Muscle layer of colon (tissue), 2 donors: ENCODE results near the gene TRIM23.
A peak's percentile ranks its signal among the peaks of the same experiment; 100 is the strongest.

Experiments used
- H3K27ac ChIP-seq: one replicate; pipeline ENCODE4 v1.7.0; 2013; ENCODE audit warnings: low read depth, mild to moderate bottlenecking, low read length, moderate library complexity
- H3K27me3 ChIP-seq, 2 donors: one replicate each; pipeline ENCODE4 v1.7.0; 2013; ENCODE audit warnings: low read length in 2 of 2, mild to moderate bottlenecking in 2 of 2; ENCODE audit not compliant: insufficient read depth in 2 of 2, control insufficient read depth in 1 of 2
- H3K36me3 ChIP-seq: one replicate; pipeline ENCODE4 v1.7.0; 2013; ENCODE audit warnings: mild to moderate bottlenecking, low read length; ENCODE audit not compliant: insufficient read depth
- H3K4me1 ChIP-seq: one replicate; pipeline ENCODE4 v1.7.0; 2013; ENCODE audit warnings: mild to moderate bottlenecking, low read length; ENCODE audit not compliant: insufficient read depth
- H3K4me3 ChIP-seq, 2 donors: one replicate each; pipeline ENCODE4 v1.7.0; 2013; ENCODE audit warnings: low read length in 2 of 2, low read depth in 1 of 2, mild to moderate bottlenecking in 1 of 2, moderate library complexity in 1 of 2
- H3K9ac ChIP-seq: one replicate; pipeline ENCODE4 v1.7.0; 2013; ENCODE audit warnings: low read length
- H3K9me3 ChIP-seq: one replicate; pipeline ENCODE4 v1.7.0; 2013; ENCODE audit warnings: mild to moderate bottlenecking, low read length
- donor health status: abdominal sarcoma.
- donor health status: Adenocarcinoma of cecum.

The TRIM23 gene

GRCh38 chr5:65624025-65624570, at the start of gene TRIM23:
Gene TRIM23, minus strand, starts transcription at chr5:65624333. Its CDS starts 59 bp downstream, at chr5:65624274.
- H3K27ac ChIP-seq = peak within 1 kb of the TSS; percentile 86
- no peaks in the 10 kb centered on the region for H3K27me3 ChIP-seq
- peak within 1 kb of the TSS; percentile 93 for H3K9ac ChIP-seq
- no peaks in the 10 kb centered on the region for H3K9me3 ChIP-seq
- H3K36me3 ChIP-seq = no peaks in the 10 kb centered on the region
- H3K4me3 ChIP-seq = peak within 1 kb of the TSS; percentile 55 to 96
- peaks cover 23% of the 10 kb centered on the region for H3K4me1 ChIP-seq

- H3K4me1 ChIP-seq = no peaks in the 10 kb centered on the region
- H3K9me3 ChIP-seq = no peaks in the 10 kb centered on the region
- no peaks in the 10 kb centered on the region for H3K27me3 ChIP-seq
- H3K4me3 ChIP-seq = no peak overlapping the region
- H3K36me3 ChIP-seq = peaks cover 17% of the 10 kb centered on the region
- no peak overlapping the region for H3K9ac ChIP-seq
- no peak overlapping the region for H3K27ac ChIP-seq
Observed at GRCh38 chr5:65672796-65673195, 48.7 kb upstream of the TRIM23 start.

GRCh38 chr5:65668696-65669095, 44.6 kb upstream of the TRIM23 start:
- Histone ChIP-seq H3K27ac (no peak overlapping the region), H3K4me3 (no peak overlapping the region), H3K9ac (no peak overlapping the region), H3K4me1 (no peaks in the 10 kb centered on the region), H3K27me3 (no peaks in the 10 kb centered on the region), H3K36me3 (peaks cover 15% of the 10 kb centered on the region), H3K9me3 (no peaks in the 10 kb centered on the region)

DNA sequence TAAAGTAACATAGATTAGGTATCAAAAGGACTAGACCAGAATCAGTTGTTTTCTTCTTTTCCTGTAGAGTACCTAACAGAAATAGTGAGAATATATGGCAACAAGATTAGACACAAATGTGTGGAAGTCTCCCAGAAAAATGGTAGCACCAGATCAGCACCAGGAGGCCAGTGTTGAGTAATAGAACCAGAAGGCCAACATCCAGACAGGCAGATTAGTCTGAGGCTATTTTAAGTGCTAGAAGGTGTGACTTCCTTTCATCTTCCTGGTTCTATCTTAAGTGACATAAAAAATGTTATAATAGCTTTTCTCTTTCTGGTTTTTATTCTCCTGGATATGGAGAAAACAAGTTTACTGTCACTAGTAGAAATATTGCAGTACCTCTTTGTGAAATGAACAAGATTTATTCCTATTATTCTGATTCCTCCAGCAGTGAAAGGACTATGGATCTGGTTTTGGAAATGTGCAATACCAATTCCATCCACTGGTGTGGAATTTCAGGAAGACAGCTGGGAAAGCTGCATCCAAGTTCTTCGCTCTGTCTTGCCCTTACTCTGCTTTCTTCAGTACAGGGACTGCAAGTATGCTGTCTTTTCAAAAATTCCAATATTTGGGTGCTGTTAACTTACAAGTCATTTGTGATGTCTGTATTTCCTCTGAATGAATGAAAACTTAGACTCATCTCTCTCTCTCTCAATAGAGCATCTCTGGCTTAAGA, 39.8 kb upstream of the TRIM23 start:
- no peaks in the 10 kb centered on the region for H3K9me3 ChIP-seq
- H3K4me3 ChIP-seq = no peak overlapping the region
- H3K27me3 ChIP-seq = no peaks in the 10 kb centered on the region
- no peaks in the 10 kb centered on the region for H3K4me1 ChIP-seq
- no peak overlapping the region for H3K27ac ChIP-seq
- H3K9ac ChIP-seq = no peak overlapping the region
- H3K36me3 ChIP-seq = peaks cover 20% of the 10 kb centered on the region

DNA sequence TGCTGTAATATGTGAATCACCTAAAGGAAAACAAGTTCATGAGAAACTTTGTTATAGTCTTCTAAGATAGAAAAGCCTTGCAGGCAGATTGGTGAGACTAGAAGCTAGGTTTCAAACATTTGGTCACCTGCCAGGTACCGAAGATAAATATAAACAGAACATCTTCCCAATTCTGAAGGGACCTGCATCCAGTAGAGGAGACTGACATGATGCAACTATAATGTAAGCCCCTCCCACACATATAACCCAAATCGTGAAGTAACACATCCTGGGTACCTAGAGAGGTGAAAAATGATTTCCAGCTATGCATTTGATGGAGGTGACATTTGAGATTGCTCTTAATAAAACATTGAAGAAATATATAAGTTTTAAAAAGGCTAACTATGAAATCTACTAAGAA, 30.6 kb upstream of the TRIM23 start:
- Histone ChIP-seq H3K27me3 (no peaks in the 10 kb centered on the region), H3K4me3 (no peak overlapping the region), H3K36me3 (no peaks in the 10 kb centered on the region), H3K9ac (no peak overlapping the region), H3K27ac (no peak overlapping the region), H3K4me1 (no peaks in the 10 kb centered on the region), H3K9me3 (no peaks in the 10 kb centered on the region)

DNA sequence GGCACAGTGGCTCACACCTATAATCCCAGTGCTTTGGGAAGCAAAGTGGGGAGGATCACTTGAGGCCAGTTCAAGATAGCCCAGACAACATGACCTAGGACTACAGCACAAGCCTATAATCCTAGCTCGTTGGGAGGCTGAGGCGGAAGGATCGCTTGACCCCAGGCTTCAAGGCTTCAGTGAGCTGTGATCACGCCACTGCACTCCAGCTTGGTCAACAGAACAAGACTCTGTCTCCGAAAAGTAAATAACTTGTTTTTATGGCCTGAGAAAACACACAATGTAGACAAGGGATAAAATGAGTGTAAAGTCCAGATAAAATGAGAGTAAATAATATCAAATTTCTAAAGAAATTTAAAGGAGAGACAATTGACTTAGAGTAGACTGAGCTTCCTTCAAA, 27.0 kb upstream of the TRIM23 start:
- Histone ChIP-seq H3K36me3 (no peaks in the 10 kb centered on the region), H3K27ac (no peak overlapping the region)

GRCh38 chr5:65647941-65648340, 23.8 kb upstream of the TRIM23 start:
- Histone ChIP-seq H3K36me3 (no peaks in the 10 kb centered on the region), H3K4me3 (no peak overlapping the region), H3K4me1 (no peaks in the 10 kb centered on the region), H3K9me3 (no peaks in the 10 kb centered on the region), H3K9ac (no peak overlapping the region), H3K27ac (no peak overlapping the region), H3K27me3 (no peaks in the 10 kb centered on the region)

More for the DNA sequence above, 27.0 kb upstream of the TRIM23 start:
- H3K27me3 ChIP-seq = no peaks in the 10 kb centered on the region
- no peaks in the 10 kb centered on the region for H3K9me3 ChIP-seq
- H3K4me3 ChIP-seq = no peak overlapping the region
- H3K9ac ChIP-seq = no peak overlapping the region
- no peaks in the 10 kb centered on the region for H3K4me1 ChIP-seq

DNA sequence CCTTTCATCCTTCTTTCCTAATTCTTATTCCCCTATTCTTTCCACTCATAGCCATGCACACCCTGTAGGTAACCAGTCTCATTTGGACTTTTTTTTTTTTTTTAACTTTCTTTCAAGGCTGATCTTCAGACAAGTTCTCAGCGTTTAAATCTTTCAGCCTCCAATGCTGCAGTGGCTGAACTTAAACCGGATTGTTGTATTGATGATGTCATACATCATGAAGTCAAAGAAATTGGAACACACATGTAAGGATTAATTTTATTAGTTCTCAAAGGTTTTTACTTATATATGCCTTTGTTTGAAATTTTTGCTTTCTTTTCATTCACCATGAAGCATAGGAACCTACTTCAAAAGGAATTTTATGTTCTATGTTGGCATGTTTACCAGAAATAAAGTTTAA, 22.8 kb upstream of the TRIM23 start:
- Histone ChIP-seq H3K4me1 (no peaks in the 10 kb centered on the region), H3K36me3 (no peaks in the 10 kb centered on the region)

GRCh38 chr5:65640240-65640639, 16.1 kb upstream of the TRIM23 start:
- Histone ChIP-seq H3K9me3 (no peaks in the 10 kb centered on the region), H3K36me3 (peaks cover 28% of the 10 kb centered on the region), H3K4me3 (no peak overlapping the region), H3K27ac (no peak overlapping the region), H3K4me1 (no peaks in the 10 kb centered on the region), H3K9ac (no peak overlapping the region), H3K27me3 (no peaks in the 10 kb centered on the region)

More for the DNA sequence above, 22.8 kb upstream of the TRIM23 start:
- H3K27me3 ChIP-seq = no peaks in the 10 kb centered on the region
- no peak overlapping the region for H3K9ac ChIP-seq
- no peaks in the 10 kb centered on the region for H3K9me3 ChIP-seq
- H3K4me3 ChIP-seq = no peak overlapping the region
- H3K27ac ChIP-seq = no peak overlapping the region

GRCh38 chr5:65630981-65631380, 6.8 kb upstream of the TRIM23 start:
- H3K27ac ChIP-seq = no peak overlapping the region
- no peaks in the 10 kb centered on the region for H3K27me3 ChIP-seq
- H3K4me3 ChIP-seq = no peak overlapping the region
- peaks cover 3% of the 10 kb centered on the region for H3K4me1 ChIP-seq
- H3K9ac ChIP-seq = no peak overlapping the region
- peaks cover 11% of the 10 kb centered on the region for H3K36me3 ChIP-seq
- no peaks in the 10 kb centered on the region for H3K9me3 ChIP-seq

GRCh38 chr5:65625743-65626142, 1.6 kb upstream of the TRIM23 start:
- H3K4me1 ChIP-seq = peaks cover 23% of the 10 kb centered on the region
- H3K9ac ChIP-seq = peak overlapping the region; percentile 93
- peak overlapping the region; percentile 55 to 96 for H3K4me3 ChIP-seq
- H3K27me3 ChIP-seq = no peaks in the 10 kb centered on the region
- peaks cover 9% of the 10 kb centered on the region for H3K36me3 ChIP-seq
- no peaks in the 10 kb centered on the region for H3K9me3 ChIP-seq
- no peak overlapping the region for H3K27ac ChIP-seq
